Adipocyte (in vitro differentiated cells): Measurements from ENCODE around the gene CASP12.

ENCODE experiments used
- DNase-seq: peaks from one replicate; pipeline ENCODE4 v3.0.0-alpha.2; 2015; ENCODE audit warnings: low read depth
- H3K27me3 ChIP-seq: replicated peaks from 2 replicates; pipeline ENCODE4 v1.7.0; 2013; ENCODE audit warnings: mild to moderate bottlenecking, low read length, moderate library complexity; ENCODE audit not compliant: control insufficient read depth, insufficient read depth
- H3K36me3 ChIP-seq: 2 replicates; pipeline ENCODE4 v1.7.0; 2013; ENCODE audit warnings: low read length, mild to moderate bottlenecking, moderate library complexity; ENCODE audit not compliant: control insufficient read depth, insufficient read depth, severe bottlenecking
- H3K4me1 ChIP-seq: 2 replicates; pipeline ENCODE4 v1.7.0; 2013; ENCODE audit warnings: mild to moderate bottlenecking, low read length, moderate library complexity; ENCODE audit not compliant: control insufficient read depth, insufficient read depth
- H3K4me3 ChIP-seq: 2 replicates; pipeline ENCODE4 v1.7.0; 2013; ENCODE audit warnings: mild to moderate bottlenecking, low read length, moderate library complexity
- H3K9ac ChIP-seq: 2 replicates; pipeline ENCODE4 v1.7.0; 2013; ENCODE audit warnings: mild to moderate bottlenecking, low read length, moderate library complexity
- H3K9me3 ChIP-seq: 2 replicates; pipeline ENCODE4 v1.7.0; 2013; ENCODE audit warnings: mild to moderate bottlenecking, low read length, moderate library complexity; ENCODE audit not compliant: control insufficient read depth

The CASP12 gene

GRCh38 chr11:104856607-104857006 lies 41.7 kb downstream of the CASP12 start:
- no peaks in the 10 kb centered on the region for H3K27me3 ChIP-seq
- no peak for DNase-seq
- no peaks in the 10 kb centered on the region for H3K36me3 ChIP-seq
- H3K4me3 ChIP-seq: no peak overlapping the region
- H3K9ac ChIP-seq: no peak overlapping the region
- no peaks in the 10 kb centered on the region for H3K4me1 ChIP-seq
- H3K9me3 ChIP-seq: no peaks in the 10 kb centered on the region

- no peak for DNase-seq
- Histone ChIP-seq H3K4me3 (no peak overlapping the region), H3K9ac (no peak overlapping the region), H3K9me3 (no peaks in the 10 kb centered on the region), H3K27me3 (no peaks in the 10 kb centered on the region), H3K36me3 (no peaks in the 10 kb centered on the region), H3K4me1 (no peaks in the 10 kb centered on the region)
Observed at GRCh38 chr11:104855965-104856364, 42.3 kb downstream of the CASP12 start.

- no peaks in the 10 kb centered on the region for H3K4me1 ChIP-seq
- DNase-seq: no peak
- H3K27me3 ChIP-seq: no peaks in the 10 kb centered on the region
- no peaks in the 10 kb centered on the region for H3K36me3 ChIP-seq
- H3K9ac ChIP-seq: no peak overlapping the region
- H3K9me3 ChIP-seq: no peaks in the 10 kb centered on the region
- H3K4me3 ChIP-seq: no peak overlapping the region
Observed at GRCh38 chr11:104853276-104853675, 45.0 kb downstream of the CASP12 start.

- Histone ChIP-seq H3K4me3 (no peak overlapping the region), H3K36me3 (no peaks in the 10 kb centered on the region), H3K27me3 (no peaks in the 10 kb centered on the region), H3K9me3 (no peaks in the 10 kb centered on the region), H3K4me1 (no peaks in the 10 kb centered on the region), H3K9ac (no peak overlapping the region)
- DNase-seq: peak; percentile 24
Observed at GRCh38 chr11:104852811-104853210, 45.4 kb downstream of the CASP12 start.

GRCh38 chr11:104846216-104846615 lies 52.0 kb downstream of the CASP12 start:
- no peaks in the 10 kb centered on the region for H3K9me3 ChIP-seq
- no peak overlapping the region for H3K9ac ChIP-seq
- no peak for DNase-seq
- H3K4me3 ChIP-seq: no peak overlapping the region
- H3K36me3 ChIP-seq: no peaks in the 10 kb centered on the region
- H3K27me3 ChIP-seq: no peaks in the 10 kb centered on the region
- no peaks in the 10 kb centered on the region for H3K4me1 ChIP-seq

GRCh38 chr11:104844451-104844850 lies 53.8 kb downstream of the CASP12 start:
- Histone ChIP-seq H3K4me3 (no peak overlapping the region), H3K27me3 (no peaks in the 10 kb centered on the region), H3K9me3 (peaks cover under 1% of the 10 kb centered on the region), H3K4me1 (no peaks in the 10 kb centered on the region), H3K36me3 (no peaks in the 10 kb centered on the region), H3K9ac (no peak overlapping the region)
- DNase-seq: no peak

GRCh38 chr11:104843150-104843836 lies 55.0 kb downstream of the CASP12 start:
- no peak for DNase-seq
- H3K27me3 ChIP-seq: no peaks in the 10 kb centered on the region
- H3K36me3 ChIP-seq: no peaks in the 10 kb centered on the region
- H3K9ac ChIP-seq: no peak overlapping the region
- H3K9me3 ChIP-seq: peaks cover 8% of the 10 kb centered on the region
- H3K4me1 ChIP-seq: no peaks in the 10 kb centered on the region
- no peak overlapping the region for H3K4me3 ChIP-seq

- no peak for DNase-seq
- Histone ChIP-seq H3K9me3 (peaks cover 8% of the 10 kb centered on the region), H3K9ac (no peak overlapping the region), H3K36me3 (no peaks in the 10 kb centered on the region), H3K4me3 (no peak overlapping the region), H3K27me3 (no peaks in the 10 kb centered on the region), H3K4me1 (no peaks in the 10 kb centered on the region)
Observed at GRCh38 chr11:104841973-104842525, 56.2 kb downstream of the CASP12 start.

GRCh38 chr11:104841185-104841584 lies 57.1 kb downstream of the CASP12 start:
- Histone ChIP-seq H3K4me1 (no peaks in the 10 kb centered on the region), H3K4me3 (no peak overlapping the region), H3K27me3 (no peaks in the 10 kb centered on the region), H3K9me3 (peaks cover 8% of the 10 kb centered on the region), H3K9ac (no peak overlapping the region), H3K36me3 (no peaks in the 10 kb centered on the region)
- DNase-seq: no peak

- Histone ChIP-seq H3K4me3 (no peak overlapping the region), H3K27me3 (no peaks in the 10 kb centered on the region), H3K9ac (no peak overlapping the region), H3K9me3 (peaks cover 8% of the 10 kb centered on the region), H3K4me1 (no peaks in the 10 kb centered on the region), H3K36me3 (no peaks in the 10 kb centered on the region)
- no peak for DNase-seq
Observed at GRCh38 chr11:104837969-104838639, 60.2 kb downstream of the CASP12 start.

GRCh38 chr11:104836691-104837090 lies 61.6 kb downstream of the CASP12 start:
- no peak for DNase-seq
- Histone ChIP-seq H3K9me3 (peaks cover 8% of the 10 kb centered on the region), H3K36me3 (no peaks in the 10 kb centered on the region), H3K4me1 (no peaks in the 10 kb centered on the region), H3K9ac (no peak overlapping the region), H3K27me3 (no peaks in the 10 kb centered on the region), H3K4me3 (no peak overlapping the region)
